ENCODE measurements around the gene DLL3. TPM values are rescaled to one million over a fixed set of nuclear protein-coding genes. Genes with fewer than 3 reads are reported as not detected.
A peak's percentile ranks its signal among the peaks of the same experiment; 100 is the strongest.

The DLL3 gene
- total and polyA plus RNA-seq, 12 donors, result not detected

- H3K9me3 ChIP-seq, result no peaks in the 10 kb centered on the region
- no peak overlapping the region for H3K4me3 ChIP-seq
- H3K4me1 ChIP-seq, result peaks cover 0 to 3% (median 1%) of the 10 kb centered on the region in 9 donors
- ATAC-seq (no peak), DNase-seq (no peak)
- TF ChIP-seq, protein P1, sequence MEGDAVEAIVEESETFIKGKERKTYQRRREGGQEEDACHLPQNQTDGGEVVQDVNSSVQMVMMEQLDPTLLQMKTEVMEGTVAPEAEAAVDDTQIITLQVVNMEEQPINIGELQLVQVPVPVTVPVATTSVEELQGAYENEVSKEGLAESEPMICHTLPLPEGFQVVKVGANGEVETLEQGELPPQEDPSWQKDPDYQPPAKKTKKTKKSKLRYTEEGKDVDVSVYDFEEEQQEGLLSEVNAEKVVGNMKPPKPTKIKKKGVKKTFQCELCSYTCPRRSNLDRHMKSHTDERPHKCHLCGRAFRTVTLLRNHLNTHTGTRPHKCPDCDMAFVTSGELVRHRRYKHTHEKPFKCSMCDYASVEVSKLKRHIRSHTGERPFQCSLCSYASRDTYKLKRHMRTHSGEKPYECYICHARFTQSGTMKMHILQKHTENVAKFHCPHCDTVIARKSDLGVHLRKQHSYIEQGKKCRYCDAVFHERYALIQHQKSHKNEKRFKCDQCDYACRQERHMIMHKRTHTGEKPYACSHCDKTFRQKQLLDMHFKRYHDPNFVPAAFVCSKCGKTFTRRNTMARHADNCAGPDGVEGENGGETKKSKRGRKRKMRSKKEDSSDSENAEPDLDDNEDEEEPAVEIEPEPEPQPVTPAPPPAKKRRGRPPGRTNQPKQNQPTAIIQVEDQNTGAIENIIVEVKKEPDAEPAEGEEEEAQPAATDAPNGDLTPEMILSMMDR (IDR thresholded peaks at IDR 0.05), result no peak
- H3K36me3 ChIP-seq, result peaks cover 0 to 9% (median 0%) of the 10 kb centered on the region in 9 donors
- 87 to 88% methylated on average over 8 of the region's 8 CpGs for WGBS, 2 donors
- intact Hi-C loops (cut with DNase I), result no loop called here
- no peak overlapping the region for H3K27ac ChIP-seq
- H3K27me3 ChIP-seq, result peaks cover 4 to 27% (median 19%) of the 10 kb centered on the region in 7 donors
Observed at GRCh38 chr19:39520541-39521484, 22.1 kb downstream of the DLL3 start.

DNA sequence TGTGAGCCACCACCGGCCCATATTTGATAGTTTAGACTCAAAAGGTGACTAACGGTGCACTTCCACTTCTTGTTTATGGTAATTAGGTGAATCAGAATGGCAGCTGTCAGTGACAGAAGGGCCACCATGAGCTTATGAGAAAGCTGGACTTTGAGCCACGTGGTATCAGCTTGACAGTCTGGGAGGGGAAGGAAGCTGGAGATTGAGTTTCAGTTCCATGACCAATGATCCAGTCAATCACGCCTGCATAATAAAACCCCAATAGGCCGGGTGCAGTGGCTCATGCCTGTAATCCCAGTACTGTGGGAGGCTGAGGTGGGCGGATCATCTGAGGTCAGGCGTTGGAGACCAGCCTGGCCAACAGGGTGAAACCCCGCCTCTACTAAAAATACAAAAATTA is 25.7 kb downstream of the DLL3 start:
- no peaks in the 10 kb centered on the region for H3K27me3 ChIP-seq
- WGBS, 2 donors, result 85 to 87% methylated on average over 8 of the region's 8 CpGs
- H3K9me3 ChIP-seq, result no peaks in the 10 kb centered on the region
- intact Hi-C loops (cut with DNase I), result no loop called here
- ATAC-seq (no peak), DNase-seq (no peak)
- H3K4me3 ChIP-seq, result no peak overlapping the region
- no peaks in the 10 kb centered on the region for H3K4me1 ChIP-seq
- H3K27ac ChIP-seq, result no peak overlapping the region
- H3K36me3 ChIP-seq, result peaks cover 0 to 9% (median 0%) of the 10 kb centered on the region in 9 donors
- TF ChIP-seq, protein P1 (IDR thresholded peaks at IDR 0.05), result no peak

DNA sequence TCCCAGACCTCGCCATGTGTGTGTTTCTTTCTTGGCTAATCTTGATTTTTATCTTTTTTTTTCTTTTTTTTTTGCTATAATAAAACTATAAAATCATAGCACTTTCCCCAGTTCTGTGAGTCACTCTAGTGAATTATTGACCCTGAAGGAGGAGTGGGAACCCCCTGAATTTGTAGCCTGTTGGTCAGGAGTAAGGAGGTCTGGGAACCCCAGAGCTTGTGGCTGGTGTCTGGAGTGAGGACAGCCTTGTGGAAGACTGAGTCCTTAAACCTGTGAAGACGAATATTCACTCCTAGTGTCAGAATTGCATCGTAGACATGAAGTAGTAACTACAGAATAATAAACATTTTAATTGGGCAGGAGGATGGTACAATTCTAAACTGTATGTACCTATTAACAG is 26.5 kb downstream of the DLL3 start:
- H3K4me1 ChIP-seq, result peaks cover 0 to 3% (median 0%) of the 10 kb centered on the region in 9 donors
- DNase-seq (no peak), ATAC-seq (no peak)
- H3K27me3 ChIP-seq, result no peaks in the 10 kb centered on the region
- H3K27ac ChIP-seq, result no peak overlapping the region
- TF ChIP-seq, protein P1 (IDR thresholded peaks at IDR 0.05), result no peak
- H3K9me3 ChIP-seq, result no peaks in the 10 kb centered on the region
- H3K4me3 ChIP-seq, result no peak overlapping the region
- H3K36me3 ChIP-seq, result peaks cover 0 to 9% (median 0%) of the 10 kb centered on the region in 9 donors
- 96% methylated on average over 3 of the region's 3 CpGs for WGBS, 2 donors
- intact Hi-C loops (cut with DNase I), result no loop called here

GRCh38 chr19:39531834-39532232 is 33.1 kb downstream of the DLL3 start:
- peak overlapping the region in 9 of 10 donors; percentile 78 to 93 (median 88) for H3K27ac ChIP-seq
- peak overlapping the region; percentile 73 to 96 (median 88) for H3K4me3 ChIP-seq
- peaks cover 0 to 5% (median 0%) of the 10 kb centered on the region in 9 donors for H3K36me3 ChIP-seq
- no peaks in the 10 kb centered on the region for H3K9me3 ChIP-seq
- peaks cover 2 to 27% (median 19%) of the 10 kb centered on the region in 9 donors for H3K4me1 ChIP-seq
- intact Hi-C loops (cut with DNase I), result loop anchor here (1.0 to 10.0 kb wide), 13 partner anchors 47 to 407 kb away; partner anchors contain the start of genes PAK4 (in 2 of the 10), SUPT5H (in 2 of the 10), TIMM50 (in 2 of the 10) and DYRK1B (in 1 of the 10)
- TF ChIP-seq, protein P1 (IDR thresholded peaks at IDR 0.05), result no peak
- 34% methylated on average over 14 of the region's 14 CpGs for WGBS, 2 donors
- no peak for ATAC-seq
- no peak for DNase-seq
- no peaks in the 10 kb centered on the region for H3K27me3 ChIP-seq

Data from heart right ventricle (tissue), 16 donors.